Measurements from ENCODE around the gene LCE7A. TPM values are rescaled to one million over a fixed set of nuclear protein-coding genes. Genes with fewer than 3 reads are reported as not detected.

Gene LCE7A
- not detected for total RNA-seq

GRCh38 chr1:152859696-152860095 is at the start of gene LCE7A:
TSS of gene LCE7A (plus strand) at chr1:152859996. CDS start at chr1:152860698, 702 bp downstream.
- DNase-seq (ENCODE audit: low spot score), result no peak
- intact Hi-C loops (cut with DNase I), result no loop called here
- no peak for ATAC-seq

- intact Hi-C loops (cut with DNase I), result no loop called here
Measured at GRCh38 chr1:152811050-152811449, 48.7 kb upstream of the LCE7A start.

GRCh38 chr1:152811671-152812070 is 48.1 kb upstream of the LCE7A start, which contains the start of gene LCE1B:
TSS of gene LCE1B (plus strand) at chr1:152811971. CDS start at chr1:152812447, 476 bp downstream.
- intact Hi-C loops (cut with DNase I), result no loop called here
- ATAC-seq, result no peak
- no peak for DNase-seq (ENCODE audit: low spot score)

More at GRCh38 chr1:152811050-152811449, 48.7 kb upstream of the LCE7A start:
- no peak for DNase-seq (ENCODE audit: low spot score)
- ATAC-seq, result no peak

GRCh38 chr1:152817309-152817708 is 42.5 kb upstream of the LCE7A start:
- intact Hi-C loops (cut with DNase I), result no loop called here
- DNase-seq (ENCODE audit: low spot score) (no peak), ATAC-seq (no peak)

GRCh38 chr1:152823294-152823693 is 36.5 kb upstream of the LCE7A start:
- intact Hi-C loops (cut with DNase I), result no loop called here
- DNase-seq (ENCODE audit: low spot score) (no peak), ATAC-seq (no peak)

GRCh38 chr1:152824964-152825363 is 34.8 kb upstream of the LCE7A start:
- intact Hi-C loops (cut with DNase I), result no loop called here
- ATAC-seq (no peak), DNase-seq (ENCODE audit: low spot score) (no peak)

GRCh38 chr1:152827173-152827572 is 32.6 kb upstream of the LCE7A start, which contains the start of gene LCE1A:
TSS of gene LCE1A (plus strand) at chr1:152827473. CDS start at chr1:152827473, 0 bp downstream.
- no peak for DNase-seq (ENCODE audit: low spot score)
- intact Hi-C loops (cut with DNase I), result no loop called here
- no peak for ATAC-seq

GRCh38 chr1:152836870-152837269 is 22.9 kb upstream of the LCE7A start:
- DNase-seq (ENCODE audit: low spot score) (no peak), ATAC-seq (no peak)
- intact Hi-C loops (cut with DNase I), result no loop called here

- intact Hi-C loops (cut with DNase I), result no loop called here
- no peak for DNase-seq (ENCODE audit: low spot score)
- ATAC-seq, result no peak
Measured at GRCh38 chr1:152842556-152842955, 17.2 kb upstream of the LCE7A start, which contains the start of gene LCE6A. TSS of gene LCE6A (plus strand) at chr1:152842856. CDS start at chr1:152843521, 665 bp downstream.

- ATAC-seq, result no peak
- no peak for DNase-seq (ENCODE audit: low spot score)
- intact Hi-C loops (cut with DNase I), result no loop called here
Measured at GRCh38 chr1:152855661-152856060, 4.1 kb upstream of the LCE7A start.

GRCh38 chr1:152858062-152858461 is 1.7 kb upstream of the LCE7A start:
- DNase-seq (ENCODE audit: low spot score) (no peak), ATAC-seq (no peak)
- intact Hi-C loops (cut with DNase I), result no loop called here

GRCh38 chr1:152860129-152860528 is 333 bp downstream of the LCE7A start:
- DNase-seq (ENCODE audit: low spot score) (no peak), ATAC-seq (no peak)
- intact Hi-C loops (cut with DNase I), result no loop called here

GRCh38 chr1:152861374-152861773 is 1.6 kb downstream of the LCE7A start:
- ATAC-seq (no peak), DNase-seq (ENCODE audit: low spot score) (no peak)
- intact Hi-C loops (cut with DNase I), result no loop called here

- no peak for DNase-seq (ENCODE audit: low spot score)
- no peak for ATAC-seq
- intact Hi-C loops (cut with DNase I), result no loop called here
Measured at GRCh38 chr1:152864443-152864842, 4.6 kb downstream of the LCE7A start.

GRCh38 chr1:152866321-152866720 is 6.5 kb downstream of the LCE7A start:
- no peak for ATAC-seq
- intact Hi-C loops (cut with DNase I), result no loop called here
- DNase-seq (ENCODE audit: low spot score), result no peak

- intact Hi-C loops (cut with DNase I), result no loop called here
- ATAC-seq (no peak), DNase-seq (ENCODE audit: low spot score) (peak; percentile 70)
Measured at GRCh38 chr1:152869808-152870419, 10.1 kb downstream of the LCE7A start.

- ATAC-seq (no peak), DNase-seq (ENCODE audit: low spot score) (no peak)
- intact Hi-C loops (cut with DNase I), result no loop called here
Measured at GRCh38 chr1:152870831-152871730, 11.3 kb downstream of the LCE7A start.

- intact Hi-C loops (cut with DNase I), result no loop called here
- no peak for ATAC-seq
- no peak for DNase-seq (ENCODE audit: low spot score)
Measured at GRCh38 chr1:152871731-152872126, 11.9 kb downstream of the LCE7A start.

GRCh38 chr1:152873495-152873894 is 13.7 kb downstream of the LCE7A start:
- ATAC-seq (no peak), DNase-seq (ENCODE audit: low spot score) (no peak)
- intact Hi-C loops (cut with DNase I), result no loop called here

GRCh38 chr1:152876827-152877226 is 17.0 kb downstream of the LCE7A start:
- DNase-seq (ENCODE audit: low spot score), result no peak
- intact Hi-C loops (cut with DNase I), result no loop called here
- no peak for ATAC-seq
